Measurements from ENCODE around the gene RPL39L.
"Not testable (repeated sequence)": the region's sequence is repeated elsewhere in the genome, so short reads cannot be mapped to it uniquely, and the experiment has no call there.

RPL39L gene

GRCh38 chr3:187136337-187136736 is 3.0 kb downstream of the RPL39L start:
- DNase-seq: no peak

- DNase-seq: peak in 1 of 2 experiments; percentile 17
Observed at GRCh38 chr3:187135172-187135690, 4.1 kb downstream of the RPL39L start.

- DNase-seq: not testable (repeated sequence)
Observed at GRCh38 chr3:187133181-187133580, 6.1 kb downstream of the RPL39L start.

- no peak for DNase-seq
Observed at GRCh38 chr3:187132666-187133065, 6.6 kb downstream of the RPL39L start.

- DNase-seq: no peak
Observed at GRCh38 chr3:187131981-187132380, 7.3 kb downstream of the RPL39L start.

GRCh38 chr3:187130346-187131066 is 8.8 kb downstream of the RPL39L start:
- DNase-seq: peak; percentile 18 to 29

GRCh38 chr3:187125319-187126031 is 13.8 kb downstream of the RPL39L start:
- DNase-seq: no peak

GRCh38 chr3:187122261-187122660 is 17.0 kb downstream of the RPL39L start:
- DNase-seq: no peak

- DNase-seq: no peak
Observed at GRCh38 chr3:187120326-187120725, 19.0 kb downstream of the RPL39L start.

- no peak for DNase-seq
Observed at GRCh38 chr3:187114511-187114910, 24.8 kb downstream of the RPL39L start.

GRCh38 chr3:187112934-187113793 is 26.1 kb downstream of the RPL39L start:
- DNase-seq: no peak

GRCh38 chr3:187110156-187110555 is 29.1 kb downstream of the RPL39L start:
- no peak for DNase-seq

- DNase-seq: no peak
Observed at GRCh38 chr3:187107989-187108388, 31.3 kb downstream of the RPL39L start.

GRCh38 chr3:187105700-187106099 is 33.6 kb downstream of the RPL39L start:
- no peak for DNase-seq

GRCh38 chr3:187104933-187105332 is 34.4 kb downstream of the RPL39L start:
- no peak for DNase-seq

- DNase-seq: no peak
Observed at GRCh38 chr3:187104342-187104741, 35.0 kb downstream of the RPL39L start.

- DNase-seq: no peak
Observed at GRCh38 chr3:187103251-187103650, 36.0 kb downstream of the RPL39L start.

- no peak for DNase-seq
Observed at GRCh38 chr3:187102073-187102634, 37.1 kb downstream of the RPL39L start.

GRCh38 chr3:187101184-187102072 is 37.9 kb downstream of the RPL39L start:
- DNase-seq: peak; percentile 41 to 62

- DNase-seq: no peak
Observed at GRCh38 chr3:187098923-187099512, 40.3 kb downstream of the RPL39L start.

- DNase-seq: no peak
Observed at GRCh38 chr3:187093320-187093719, 46.0 kb downstream of the RPL39L start.

All from stimulated activated CD4-positive, alpha-beta T cell treated with anti-CD3 and anti-CD28 coated beads, Interleukin-4, amount 100 ng/mL, for 4 hours (primary cell).